ENCODE data around the gene NRXN3.

Gene NRXN3

DNA sequence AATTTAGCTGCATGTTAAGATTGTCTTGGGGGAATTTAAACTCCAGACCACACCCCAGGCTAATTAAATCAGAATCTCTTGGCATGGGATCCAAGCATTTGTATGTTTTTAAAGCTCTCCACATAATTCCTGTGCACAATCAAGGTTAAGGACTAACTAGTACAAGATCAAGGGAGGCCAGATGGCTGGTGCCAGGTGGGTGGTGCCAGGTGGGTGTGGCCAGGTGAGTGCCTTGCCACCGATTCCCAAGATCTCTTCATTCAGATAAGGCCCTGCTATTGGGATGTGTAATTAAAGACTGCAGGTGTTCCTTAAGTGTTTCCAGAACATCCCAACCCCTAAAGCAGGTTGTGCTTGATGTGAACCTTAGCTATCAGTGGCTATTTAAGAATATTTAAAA is 75.1 kb downstream of the NRXN3 start:
- no peaks in the 10 kb centered on the region for H3K36me3 Mint-ChIP-seq (ENCODE audit: low read depth)
- H3K4me3 Mint-ChIP-seq: no peak overlapping the region
- no peak overlapping the region for H3K27ac Mint-ChIP-seq
- H3K9me3 Mint-ChIP-seq: no peaks in the 10 kb centered on the region
- no peaks in the 10 kb centered on the region for H3K4me1 Mint-ChIP-seq (ENCODE audit: low read depth)
- no peaks in the 10 kb centered on the region for H3K27me3 Mint-ChIP-seq (ENCODE audit: low read depth)

DNA sequence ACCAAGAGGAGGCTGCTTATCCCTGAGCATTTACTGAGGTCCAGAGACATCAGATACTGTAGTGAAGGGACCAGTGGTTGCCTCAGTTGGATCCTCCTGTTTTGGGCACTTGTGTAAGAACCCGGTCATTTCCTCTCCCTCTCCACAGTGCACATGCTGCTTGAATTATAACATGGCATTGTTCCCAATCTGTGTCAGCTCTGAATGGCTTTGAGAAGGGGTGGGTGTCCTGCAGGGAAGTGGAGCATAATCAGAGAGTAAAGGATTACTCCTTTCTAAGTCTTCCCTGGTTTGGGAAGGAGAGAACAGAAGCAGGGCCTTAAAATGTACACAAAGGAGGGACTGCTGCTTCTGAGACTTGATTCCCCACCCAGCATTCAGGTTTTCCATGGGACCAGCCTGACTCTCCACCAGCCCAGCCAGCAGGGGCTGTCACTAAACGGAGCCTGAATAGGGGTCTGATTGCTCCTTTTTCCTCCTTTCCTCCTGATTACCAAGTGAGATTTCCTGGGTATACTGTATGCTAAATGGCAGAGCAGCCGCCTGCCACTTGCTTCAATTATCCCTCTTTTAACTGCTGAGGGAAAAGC is 78.4 kb downstream of the NRXN3 start:
- Mint-ChIP-seq H3K36me3 (ENCODE audit: low read depth) (no peaks in the 10 kb centered on the region), H3K4me3 (no peak overlapping the region), H3K27me3 (ENCODE audit: low read depth) (no peaks in the 10 kb centered on the region), H3K4me1 (ENCODE audit: low read depth) (no peaks in the 10 kb centered on the region), H3K27ac (no peak overlapping the region), H3K9me3 (no peaks in the 10 kb centered on the region)

DNA sequence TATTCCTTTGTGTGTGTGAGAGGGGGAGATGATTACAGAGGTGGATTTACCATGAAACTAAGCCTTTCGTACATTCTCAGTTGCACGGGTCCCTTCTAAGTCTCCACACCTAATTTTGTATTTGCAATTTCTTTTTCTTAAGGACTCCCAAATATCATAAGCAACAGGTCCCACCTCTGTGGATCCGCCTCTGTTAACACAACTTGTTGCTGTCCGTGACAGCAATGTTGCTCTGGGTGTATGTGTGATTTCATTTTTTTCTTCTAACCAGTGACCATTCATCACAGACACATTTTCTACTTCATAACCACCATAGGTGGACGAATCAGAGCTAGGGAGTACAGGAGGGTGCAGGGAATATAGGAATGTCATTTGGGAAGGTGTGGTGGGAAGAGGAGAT is 81.1 kb downstream of the NRXN3 start:
- no peak overlapping the region for H3K27ac Mint-ChIP-seq
- no peak overlapping the region for H3K4me3 Mint-ChIP-seq
- H3K36me3 Mint-ChIP-seq (ENCODE audit: low read depth): no peaks in the 10 kb centered on the region
- no peaks in the 10 kb centered on the region for H3K4me1 Mint-ChIP-seq (ENCODE audit: low read depth)
- peaks cover 8% of the 10 kb centered on the region for H3K9me3 Mint-ChIP-seq
- H3K27me3 Mint-ChIP-seq (ENCODE audit: low read depth): no peaks in the 10 kb centered on the region

DNA sequence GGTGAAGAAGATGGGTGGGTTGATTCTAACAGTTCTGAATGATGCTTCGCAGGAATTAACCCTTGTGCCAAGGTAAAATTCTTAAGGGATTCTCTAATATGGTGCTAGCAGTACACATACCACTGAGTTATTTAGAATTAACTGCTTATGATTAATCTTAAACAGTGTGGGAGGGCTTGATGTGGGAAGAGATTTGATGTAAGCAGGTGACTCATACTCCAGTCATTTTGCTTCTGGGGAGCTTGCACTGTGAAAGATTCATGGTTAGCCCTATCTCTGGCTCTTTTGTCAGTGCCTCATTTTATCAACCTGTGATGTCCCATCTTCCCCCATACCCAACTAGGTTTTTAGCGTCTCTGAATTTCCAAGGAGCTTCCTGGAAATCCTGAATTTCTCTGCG is 83.8 kb downstream of the NRXN3 start:
- H3K27me3 Mint-ChIP-seq (ENCODE audit: low read depth): no peaks in the 10 kb centered on the region

DNA sequence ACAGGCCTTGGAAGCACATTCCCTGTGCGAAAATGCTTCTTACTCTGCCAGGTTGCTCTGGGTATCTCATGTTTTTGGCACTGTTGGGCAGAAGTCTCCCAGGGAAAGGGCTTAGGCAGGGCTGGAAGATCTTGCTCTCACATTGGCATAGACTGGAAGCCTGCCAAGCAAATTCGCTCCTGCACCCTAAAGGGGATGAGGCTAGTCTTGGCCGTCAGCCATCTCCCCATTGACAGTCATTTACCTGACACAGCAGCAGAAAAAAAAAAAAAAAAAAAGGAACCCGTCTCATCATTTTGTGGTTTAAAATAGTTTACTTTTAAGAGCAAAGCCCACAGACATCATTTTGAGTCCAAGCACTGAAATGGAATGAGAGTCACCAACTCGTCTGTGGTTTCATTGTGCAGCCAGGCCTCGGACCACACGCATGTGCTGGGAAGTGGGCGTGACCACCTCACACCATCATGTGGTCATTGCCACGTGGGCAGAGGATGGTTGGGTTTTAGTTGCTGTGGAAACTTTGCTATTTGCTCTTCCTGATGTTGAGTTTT is 84.8 kb downstream of the NRXN3 start:
- H3K27ac Mint-ChIP-seq: no peak overlapping the region
- H3K4me1 Mint-ChIP-seq (ENCODE audit: low read depth): no peaks in the 10 kb centered on the region
- H3K4me3 Mint-ChIP-seq: no peak overlapping the region
- H3K27me3 Mint-ChIP-seq (ENCODE audit: low read depth): no peaks in the 10 kb centered on the region
- H3K9me3 Mint-ChIP-seq: peaks cover 8% of the 10 kb centered on the region
- H3K36me3 Mint-ChIP-seq (ENCODE audit: low read depth): no peaks in the 10 kb centered on the region

More for the DNA sequence above, 83.8 kb downstream of the NRXN3 start:
- Mint-ChIP-seq H3K27ac (no peak overlapping the region), H3K9me3 (peaks cover 8% of the 10 kb centered on the region), H3K4me1 (ENCODE audit: low read depth) (no peaks in the 10 kb centered on the region), H3K4me3 (no peak overlapping the region), H3K36me3 (ENCODE audit: low read depth) (no peaks in the 10 kb centered on the region)

DNA sequence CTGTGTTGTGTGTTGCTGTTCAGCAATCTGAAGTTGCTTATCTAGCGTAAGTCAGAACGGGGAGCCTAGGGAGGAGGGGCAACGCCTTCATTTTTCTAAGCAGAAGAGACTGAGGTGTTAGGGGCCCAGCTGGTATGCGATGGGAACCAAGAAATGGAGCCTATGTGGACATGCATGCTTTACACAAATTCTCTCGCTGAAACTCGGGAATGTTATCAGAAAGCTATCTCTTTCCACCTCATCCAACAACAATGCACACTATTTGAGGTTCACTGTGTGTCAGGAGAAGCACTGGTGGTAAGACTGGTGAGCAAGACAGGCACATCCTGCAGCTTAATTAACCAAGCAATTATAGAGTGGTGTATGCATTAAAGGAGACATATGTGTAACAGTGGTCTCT is 89.7 kb downstream of the NRXN3 start:
- peaks cover 8% of the 10 kb centered on the region for H3K9me3 Mint-ChIP-seq
- H3K4me1 Mint-ChIP-seq (ENCODE audit: low read depth): no peaks in the 10 kb centered on the region
- H3K4me3 Mint-ChIP-seq: no peak overlapping the region
- H3K27ac Mint-ChIP-seq: no peak overlapping the region
- no peaks in the 10 kb centered on the region for H3K27me3 Mint-ChIP-seq (ENCODE audit: low read depth)
- no peaks in the 10 kb centered on the region for H3K36me3 Mint-ChIP-seq (ENCODE audit: low read depth)

DNA sequence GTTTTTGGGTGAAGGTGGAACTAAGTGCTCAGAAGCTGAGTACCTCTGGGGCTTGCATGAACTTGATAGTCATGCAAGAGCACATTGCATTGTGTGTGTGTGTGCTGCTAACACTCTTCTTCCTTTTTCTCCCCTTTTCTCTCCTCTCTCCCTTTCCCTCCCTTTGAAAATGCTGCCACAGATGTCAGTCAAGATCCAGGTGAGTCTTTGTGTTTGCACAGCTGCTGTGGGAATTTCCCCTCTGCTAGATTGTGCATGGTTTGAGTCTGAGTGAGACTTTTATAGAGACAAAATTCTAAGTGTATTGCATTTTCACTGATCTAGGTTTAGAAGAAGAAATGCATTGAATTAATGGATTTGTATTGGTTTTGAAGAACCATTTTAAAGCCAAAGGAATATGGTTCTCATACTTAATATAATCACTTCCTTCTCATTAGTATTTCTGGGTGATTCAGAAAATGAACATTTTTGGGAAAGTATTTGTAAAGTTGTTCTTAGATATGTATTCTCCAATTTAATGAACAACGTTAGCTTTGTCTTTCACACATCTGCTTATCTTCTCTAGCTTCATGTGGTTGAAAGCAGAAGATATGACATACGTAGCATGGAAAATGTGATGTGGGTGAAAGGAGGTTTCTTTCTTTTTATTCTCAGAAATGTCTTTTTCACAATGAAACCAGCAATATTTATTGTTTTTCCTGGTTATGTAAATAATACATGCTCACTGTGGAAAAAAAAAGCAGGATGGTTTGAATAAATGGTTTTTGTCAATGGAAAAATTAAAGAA is 108.5 kb downstream of the NRXN3 start:
- H3K36me3 Mint-ChIP-seq (ENCODE audit: low read depth): no peaks in the 10 kb centered on the region
- H3K9me3 Mint-ChIP-seq: no peaks in the 10 kb centered on the region
- no peaks in the 10 kb centered on the region for H3K4me1 Mint-ChIP-seq (ENCODE audit: low read depth)
- no peak overlapping the region for H3K27ac Mint-ChIP-seq
- no peak overlapping the region for H3K4me3 Mint-ChIP-seq
- no peaks in the 10 kb centered on the region for H3K27me3 Mint-ChIP-seq (ENCODE audit: low read depth)

DNA sequence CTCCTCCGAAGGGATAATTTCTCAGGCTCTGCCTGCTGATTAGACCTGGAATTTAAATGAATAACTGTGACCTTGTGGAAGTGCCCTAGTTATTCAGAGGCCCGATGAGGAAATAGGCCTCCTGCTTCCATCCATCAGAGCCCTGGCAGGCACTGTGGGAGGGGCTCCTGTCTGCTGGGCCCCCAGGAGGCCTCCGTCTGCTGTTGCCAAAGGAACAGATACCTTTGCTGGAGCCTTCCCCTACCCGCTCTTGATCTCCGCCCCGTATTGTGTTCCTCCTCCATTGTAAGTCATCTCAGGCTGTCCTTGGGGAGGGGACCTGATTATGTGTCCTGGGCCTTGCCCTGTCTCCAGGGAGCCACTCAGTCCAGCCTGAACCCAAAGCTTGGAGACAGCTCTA is 112.3 kb downstream of the NRXN3 start:
- H3K27me3 Mint-ChIP-seq (ENCODE audit: low read depth): no peaks in the 10 kb centered on the region

DNA sequence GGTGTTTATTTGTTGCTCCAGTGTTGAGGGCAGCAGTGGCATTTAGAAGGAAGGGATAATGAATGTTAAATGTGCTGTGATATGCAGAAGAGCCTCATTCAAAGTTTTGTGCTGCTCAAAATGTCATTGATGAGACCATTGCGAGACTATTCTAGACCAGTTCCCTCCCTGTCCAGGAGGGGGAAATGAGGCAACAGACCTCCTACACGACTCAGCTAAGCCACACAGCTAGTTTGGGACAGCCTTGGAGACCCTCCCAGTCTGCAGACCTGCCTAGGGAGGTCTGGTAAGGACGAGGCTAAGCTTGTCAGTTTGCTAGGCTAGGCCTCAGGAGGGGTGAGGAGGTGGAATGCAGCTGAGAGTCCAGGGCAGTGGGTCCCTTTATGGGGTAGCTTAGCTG is 116.0 kb downstream of the NRXN3 start:
- Mint-ChIP-seq H3K27me3 (ENCODE audit: low read depth) (no peaks in the 10 kb centered on the region), H3K9me3 (no peaks in the 10 kb centered on the region), H3K27ac (no peak overlapping the region), H3K4me1 (ENCODE audit: low read depth) (no peaks in the 10 kb centered on the region), H3K4me3 (no peak overlapping the region), H3K36me3 (ENCODE audit: low read depth) (no peaks in the 10 kb centered on the region)

More for the DNA sequence above, 112.3 kb downstream of the NRXN3 start:
- H3K27ac Mint-ChIP-seq: no peak overlapping the region
- H3K36me3 Mint-ChIP-seq (ENCODE audit: low read depth): no peaks in the 10 kb centered on the region
- no peaks in the 10 kb centered on the region for H3K9me3 Mint-ChIP-seq
- no peak overlapping the region for H3K4me3 Mint-ChIP-seq
- no peaks in the 10 kb centered on the region for H3K4me1 Mint-ChIP-seq (ENCODE audit: low read depth)

DNA sequence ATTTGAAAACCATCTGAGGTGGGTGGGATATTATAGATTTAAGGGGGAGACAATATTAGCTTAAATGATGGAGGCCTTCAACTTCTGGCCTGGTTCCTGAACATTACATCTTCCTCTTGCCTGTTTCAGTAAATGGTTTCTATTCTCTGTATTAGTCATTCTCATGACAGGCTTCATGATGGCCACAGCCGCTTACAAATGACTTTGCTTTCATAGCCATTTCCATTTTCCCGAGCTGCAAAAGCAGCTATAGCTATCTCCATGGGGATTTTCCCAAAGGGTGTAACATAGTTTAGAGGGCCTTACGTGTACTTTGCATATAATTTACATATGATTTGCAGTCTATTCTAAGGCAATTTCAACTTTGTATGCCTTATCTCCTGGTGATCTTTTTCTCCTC is 121.8 kb downstream of the NRXN3 start:
- H3K27ac Mint-ChIP-seq: no peak overlapping the region
- H3K36me3 Mint-ChIP-seq (ENCODE audit: low read depth): no peaks in the 10 kb centered on the region
- no peaks in the 10 kb centered on the region for H3K4me1 Mint-ChIP-seq (ENCODE audit: low read depth)
- H3K9me3 Mint-ChIP-seq: no peaks in the 10 kb centered on the region
- H3K27me3 Mint-ChIP-seq (ENCODE audit: low read depth): no peaks in the 10 kb centered on the region
- H3K4me3 Mint-ChIP-seq: no peak overlapping the region

DNA sequence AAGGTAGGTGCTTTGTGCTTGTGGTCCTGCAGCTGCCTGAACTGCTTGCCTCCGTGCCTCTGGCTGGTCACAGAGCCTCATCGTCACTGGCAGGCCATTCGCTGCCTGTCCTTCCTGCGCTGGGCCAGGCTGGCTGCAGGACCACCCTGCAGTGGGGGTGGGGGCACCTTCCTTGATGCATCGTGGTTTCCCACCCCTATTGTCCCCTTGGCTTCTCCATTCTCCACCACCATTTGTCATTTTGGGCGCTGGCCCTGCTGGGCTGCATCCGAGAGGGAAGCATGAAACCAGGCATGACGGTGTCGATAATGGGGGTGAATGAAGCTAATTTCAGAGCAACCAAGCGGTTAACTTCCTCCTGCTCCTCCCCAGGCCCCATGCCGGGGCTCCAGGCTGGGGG is 127.7 kb downstream of the NRXN3 start:
- Mint-ChIP-seq H3K36me3 (ENCODE audit: low read depth) (no peaks in the 10 kb centered on the region), H3K4me3 (no peak overlapping the region), H3K27ac (no peak overlapping the region), H3K9me3 (no peaks in the 10 kb centered on the region), H3K27me3 (ENCODE audit: low read depth) (no peaks in the 10 kb centered on the region), H3K4me1 (ENCODE audit: low read depth) (no peaks in the 10 kb centered on the region)

DNA sequence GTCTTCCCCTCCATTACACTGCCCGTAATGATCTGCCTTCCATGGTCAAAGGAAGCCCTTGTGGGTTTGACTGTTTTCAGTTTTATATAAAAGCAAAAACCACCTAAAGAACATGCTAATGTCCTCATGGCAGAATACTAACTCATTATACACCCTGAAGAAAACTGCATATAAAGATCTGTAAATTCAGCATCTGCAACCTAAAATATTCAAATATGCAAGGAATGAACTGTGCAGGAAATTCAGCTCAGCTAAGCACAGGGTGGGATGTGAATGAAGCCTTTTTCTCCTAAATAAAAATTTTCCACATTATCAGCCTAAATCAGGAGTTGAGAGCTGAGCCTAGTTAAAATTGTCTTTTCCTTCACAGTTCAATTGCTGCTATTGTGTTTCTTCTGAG is 128.1 kb downstream of the NRXN3 start:
- no peaks in the 10 kb centered on the region for H3K9me3 Mint-ChIP-seq
- no peaks in the 10 kb centered on the region for H3K36me3 Mint-ChIP-seq (ENCODE audit: low read depth)
- H3K4me1 Mint-ChIP-seq (ENCODE audit: low read depth): no peaks in the 10 kb centered on the region
- no peaks in the 10 kb centered on the region for H3K27me3 Mint-ChIP-seq (ENCODE audit: low read depth)
- no peak overlapping the region for H3K27ac Mint-ChIP-seq
- H3K4me3 Mint-ChIP-seq: no peak overlapping the region

DNA sequence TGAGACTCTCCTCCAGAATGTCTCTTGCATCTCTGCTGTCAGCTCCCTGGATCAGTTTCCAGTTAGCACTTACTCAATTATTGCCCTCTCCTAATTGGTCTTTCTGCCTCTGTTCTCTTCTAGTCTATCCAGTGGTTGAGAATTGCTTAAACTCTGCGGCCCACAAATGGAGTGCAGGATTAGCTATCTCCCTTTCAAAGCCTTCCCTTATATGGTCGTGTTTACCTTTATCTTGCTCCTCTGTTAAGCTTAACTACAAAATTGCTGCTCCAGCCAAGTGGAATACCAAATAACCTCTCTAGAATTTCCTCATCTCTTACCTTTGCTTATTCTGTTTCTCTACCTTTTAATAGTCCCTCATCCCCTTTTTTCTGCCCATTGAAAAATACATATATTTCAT is 132.7 kb downstream of the NRXN3 start:
- Mint-ChIP-seq H3K27ac (no peak overlapping the region), H3K4me1 (ENCODE audit: low read depth) (no peaks in the 10 kb centered on the region), H3K27me3 (ENCODE audit: low read depth) (no peaks in the 10 kb centered on the region)

DNA sequence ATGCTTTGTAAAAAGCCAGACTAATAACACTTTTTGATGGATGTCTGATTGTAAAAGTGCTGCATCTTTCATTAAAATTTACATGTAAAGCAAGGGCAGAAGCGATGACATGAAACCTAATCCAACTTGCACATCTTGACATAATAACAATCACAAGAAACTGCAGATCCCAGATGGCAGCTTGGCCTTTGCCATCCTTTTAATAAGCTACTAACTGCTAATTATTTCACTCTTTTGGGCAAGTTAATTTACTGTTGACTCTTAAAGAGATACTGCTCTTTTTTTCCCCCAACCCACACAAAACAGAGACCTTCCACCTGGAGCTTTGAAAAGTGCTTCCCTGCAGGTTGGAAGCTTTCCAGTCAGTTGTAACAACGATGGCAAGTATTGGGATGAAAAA is 137.5 kb downstream of the NRXN3 start:
- Mint-ChIP-seq H3K4me1 (ENCODE audit: low read depth) (no peaks in the 10 kb centered on the region), H3K4me3 (no peak overlapping the region), H3K36me3 (ENCODE audit: low read depth) (no peaks in the 10 kb centered on the region), H3K27me3 (ENCODE audit: low read depth) (peaks cover 4% of the 10 kb centered on the region), H3K9me3 (no peaks in the 10 kb centered on the region), H3K27ac (no peak overlapping the region)

More for the DNA sequence above, 132.7 kb downstream of the NRXN3 start:
- H3K4me3 Mint-ChIP-seq: no peak overlapping the region
- H3K36me3 Mint-ChIP-seq (ENCODE audit: low read depth): no peaks in the 10 kb centered on the region
- H3K9me3 Mint-ChIP-seq: no peaks in the 10 kb centered on the region

DNA sequence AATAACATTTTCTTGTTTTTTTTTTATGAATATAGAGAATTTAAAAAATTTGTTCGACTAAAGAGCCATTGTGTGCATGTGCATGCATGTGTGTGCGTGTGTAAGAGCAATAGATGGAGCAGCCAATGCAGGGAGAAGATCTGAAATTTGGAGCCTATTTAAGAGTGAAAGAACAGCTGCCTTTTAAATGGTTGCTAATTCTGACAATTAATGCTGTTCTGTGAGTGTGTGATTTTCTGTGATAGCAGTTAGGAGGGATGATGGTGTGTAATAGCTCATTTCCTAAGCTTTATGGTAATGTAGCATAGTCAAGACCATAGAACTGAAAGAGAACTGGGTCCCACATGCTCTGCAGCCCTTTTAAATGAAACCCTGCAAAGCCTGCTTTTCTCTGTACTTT is 137.9 kb downstream of the NRXN3 start:
- no peak overlapping the region for H3K27ac Mint-ChIP-seq
- H3K27me3 Mint-ChIP-seq (ENCODE audit: low read depth): peaks cover 7% of the 10 kb centered on the region
- H3K4me3 Mint-ChIP-seq: no peak overlapping the region
- no peaks in the 10 kb centered on the region for H3K9me3 Mint-ChIP-seq
- no peaks in the 10 kb centered on the region for H3K36me3 Mint-ChIP-seq (ENCODE audit: low read depth)
- no peaks in the 10 kb centered on the region for H3K4me1 Mint-ChIP-seq (ENCODE audit: low read depth)
